ENCODE measurements around the gene NUMA1. TPM values are rescaled to one million over a fixed set of nuclear protein-coding genes. Genes with fewer than 3 reads are reported as not detected.

The NUMA1 gene
- total and polyA plus RNA-seq, 4 donors = 19.5 to 93.2 (median 42.1) TPM

- 95% methylated on average over 3 of the region's 3 CpGs for WGBS
- Histone ChIP-seq H3K9ac (ENCODE audit: low read depth in 1 of 2, low read length in 2 of 2) (no peak overlapping the region), H3K27me3 (ENCODE audit: control insufficient read depth in 4 of 4, insufficient read depth in 4 of 4, low read length in 3 of 4) (no peaks in the 10 kb centered on the region), H3K9me3 (ENCODE audit: control insufficient read depth in 4 of 4, low read length in 3 of 4) (no peaks in the 10 kb centered on the region), H3K4me1 (ENCODE audit: control insufficient read depth in 4 of 4, insufficient read depth in 4 of 4, low read length in 3 of 4) (peaks cover 0 to 6% (median 2%) of the 10 kb centered on the region in 4 donors), H3K4me3 (ENCODE audit: low read depth in 1 of 3, low read length in 3 of 3) (no peak overlapping the region), H3K27ac (ENCODE audit: low read depth in 1 of 2, low read length in 2 of 2) (no peak overlapping the region), H3K36me3 (ENCODE audit: control insufficient read depth in 4 of 4, insufficient read depth in 3 of 4, low read depth in 1 of 4, low read length in 3 of 4) (peaks cover 0 to 19% (median 0%) of the 10 kb centered on the region in 4 donors)
- no peak for DNase-seq (ENCODE audit: low spot score)
- no peak for TF ChIP-seq ATF3 (IDR thresholded peaks at IDR 0.05)
- TF ChIP-seq CTCF (IDR thresholded peaks at IDR 0.05; ENCODE audit: low read depth, low read length, missing input control) = no peak
- no peak for TF ChIP-seq HNF4G (IDR thresholded peaks at IDR 0.05)
- TF ChIP-seq ZBTB33 (IDR thresholded peaks at IDR 0.05) = no peak
Observed at GRCh38 chr11:72085621-72086351, 5.4 kb upstream of the NUMA1 start.

- 94% methylated on average over 1 of the region's 1 CpG for WGBS
- H3K36me3 ChIP-seq (ENCODE audit: control insufficient read depth in 4 of 4, insufficient read depth in 3 of 4, low read depth in 1 of 4, low read length in 3 of 4) = peaks cover 0 to 17% (median 0%) of the 10 kb centered on the region in 4 donors
- H3K4me3 ChIP-seq (ENCODE audit: low read depth in 1 of 3, low read length in 3 of 3) = no peak overlapping the region
- no peak overlapping the region for H3K9ac ChIP-seq (ENCODE audit: low read depth in 1 of 2, low read length in 2 of 2)
- peaks cover 0 to 6% (median 3%) of the 10 kb centered on the region in 4 donors for H3K4me1 ChIP-seq (ENCODE audit: control insufficient read depth in 4 of 4, insufficient read depth in 4 of 4, low read length in 3 of 4)
- H3K27me3 ChIP-seq (ENCODE audit: control insufficient read depth in 4 of 4, insufficient read depth in 4 of 4, low read length in 3 of 4) = no peaks in the 10 kb centered on the region
- no peak for DNase-seq (ENCODE audit: low spot score)
- H3K9me3 ChIP-seq (ENCODE audit: control insufficient read depth in 4 of 4, low read length in 3 of 4) = no peaks in the 10 kb centered on the region
- no peak overlapping the region for H3K27ac ChIP-seq (ENCODE audit: low read depth in 1 of 2, low read length in 2 of 2)
- TF ChIP-seq REST (IDR thresholded peaks at IDR 0.05) (no peak), HNF4G (IDR thresholded peaks at IDR 0.05) (no peak), YY1 (IDR thresholded peaks at IDR 0.05) (no peak), TAF1 (conservative IDR thresholded peaks at IDR 0.05) (no peak), ATF3 (IDR thresholded peaks at IDR 0.05) (no peak), CTCF (IDR thresholded peaks at IDR 0.05; ENCODE audit: low read depth, low read length, missing input control) (no peak), HNF4A (conservative IDR thresholded peaks at IDR 0.05) (no peak), FOXA2 (IDR thresholded peaks at IDR 0.05) (no peak), SP1 (IDR thresholded peaks at IDR 0.05) (no peak), JUND (IDR thresholded peaks at IDR 0.05) (no peak), ZBTB33 (IDR thresholded peaks at IDR 0.05) (no peak)
Observed at GRCh38 chr11:72084965-72085364, 4.6 kb upstream of the NUMA1 start.

Measured in liver (tissue), 9 donors.